ENCODE data around the gene RUNDC1.
A peak's percentile ranks its signal among the peaks of the same experiment; 100 is the strongest.
"Not testable (repeated sequence)": the region's sequence is repeated elsewhere in the genome, so short reads cannot be mapped to it uniquely, and the experiment has no call there.

RUNDC1 gene

DNA sequence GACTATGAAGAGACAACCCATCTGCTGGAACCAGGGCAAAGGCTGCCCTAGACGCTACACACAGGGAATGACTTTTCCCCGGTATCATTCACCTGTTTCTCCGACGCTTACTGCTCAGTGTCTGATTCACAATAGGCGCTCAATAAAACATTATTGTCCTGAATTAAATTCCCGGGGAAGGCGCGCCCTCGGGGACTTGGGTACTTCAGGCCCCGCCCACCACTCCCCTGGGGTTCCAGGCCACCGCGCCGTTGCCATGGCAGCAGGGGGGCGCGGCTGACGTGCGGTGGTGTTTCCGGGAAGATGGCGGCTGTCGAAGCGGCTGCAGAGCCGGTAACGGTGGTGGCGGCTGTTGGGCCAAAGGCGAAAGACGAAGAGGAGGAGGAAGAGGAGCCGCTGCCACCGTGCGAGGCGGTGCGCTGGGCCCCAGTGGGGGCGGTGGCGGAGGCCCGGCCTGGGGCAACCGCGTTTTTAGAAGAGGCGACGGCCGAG lies at the start of gene RUNDC1:
Gene RUNDC1, plus strand, starts transcription at position 292 of the 492 bp plus-strand sequence. Its CDS starts 12 bp downstream, at position 304.
- peak; percentile 34 for DNase-seq

DNA sequence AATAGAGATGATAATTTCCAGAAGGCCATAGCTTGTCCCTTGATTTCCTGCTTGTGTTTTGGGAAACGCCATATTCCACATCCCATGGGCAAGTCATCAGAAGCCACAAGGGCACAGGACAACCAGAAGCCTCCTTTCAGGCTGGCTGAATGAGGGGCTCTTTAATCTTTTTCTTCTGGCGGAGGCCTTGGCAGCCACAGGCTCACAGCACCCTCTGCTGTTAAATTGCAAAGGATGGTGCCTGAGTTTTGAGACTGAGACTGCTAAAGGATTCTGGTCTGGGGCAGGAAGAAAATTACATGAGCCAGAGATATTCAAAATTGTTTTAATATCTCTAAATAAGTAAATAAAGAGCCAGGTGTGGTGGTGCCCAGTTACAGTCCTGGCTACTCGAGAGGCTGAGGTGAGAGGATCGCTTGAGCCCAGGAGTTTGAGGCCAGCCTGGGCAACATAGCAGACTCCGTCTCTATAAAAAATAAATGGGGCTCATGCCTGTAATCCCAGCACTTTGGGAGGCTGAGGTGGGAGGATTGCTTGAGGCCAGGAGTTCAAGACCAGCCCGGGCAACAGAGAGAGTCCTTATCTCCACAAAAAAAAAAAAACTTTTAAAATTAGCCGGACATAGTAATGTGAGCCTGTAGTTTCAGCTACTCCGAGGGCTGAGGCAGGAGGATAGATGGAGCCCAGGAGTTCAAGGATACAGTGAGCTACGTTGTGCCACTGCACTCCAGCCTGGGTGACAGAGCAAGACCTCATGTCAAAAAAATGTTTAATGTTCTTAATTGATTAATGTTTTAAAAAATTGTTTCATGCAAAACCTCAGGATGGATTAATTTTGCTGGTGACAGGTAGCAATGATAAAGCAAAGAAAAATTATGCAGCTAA lies 42.4 kb upstream of the RUNDC1 start:
- DNase-seq = no peak

DNA sequence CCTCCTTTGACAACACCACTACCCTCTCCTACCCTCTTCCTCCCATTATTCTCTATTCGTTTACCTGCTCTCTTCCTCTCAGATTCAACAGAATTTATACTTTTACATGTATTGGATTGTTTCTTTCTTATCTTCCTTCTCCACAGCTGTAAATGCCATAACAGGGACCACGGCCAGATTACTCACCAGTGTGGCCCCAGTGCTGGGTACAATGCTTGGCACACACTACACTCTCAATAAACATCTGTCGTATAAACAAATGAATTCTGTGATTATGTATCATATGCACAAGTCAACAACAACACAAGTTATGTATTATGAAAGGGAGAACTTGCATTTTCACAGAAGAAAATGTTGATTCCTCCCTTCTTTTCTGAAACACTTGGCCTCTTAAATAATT lies 36.2 kb upstream of the RUNDC1 start:
- DNase-seq = no peak

DNA sequence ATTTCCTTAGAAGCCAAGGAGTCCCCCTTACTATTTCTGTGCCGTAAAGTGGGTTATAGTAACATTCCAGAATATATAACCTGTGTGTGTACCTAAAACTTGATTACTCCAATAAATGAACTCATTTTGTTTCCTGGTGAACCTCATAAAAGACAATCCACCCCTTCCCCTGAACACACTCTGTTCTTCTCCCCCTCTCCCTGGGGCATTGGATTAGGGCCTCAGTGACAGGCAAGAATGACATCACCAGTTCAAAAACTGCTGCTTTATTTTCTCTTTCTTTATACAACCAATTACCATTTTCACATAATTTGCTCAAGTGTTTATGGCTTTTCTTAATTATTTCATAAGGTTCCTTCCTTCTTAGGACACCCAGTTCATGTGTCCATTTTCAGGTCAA lies 33.6 kb upstream of the RUNDC1 start:
- no peak for DNase-seq

DNA sequence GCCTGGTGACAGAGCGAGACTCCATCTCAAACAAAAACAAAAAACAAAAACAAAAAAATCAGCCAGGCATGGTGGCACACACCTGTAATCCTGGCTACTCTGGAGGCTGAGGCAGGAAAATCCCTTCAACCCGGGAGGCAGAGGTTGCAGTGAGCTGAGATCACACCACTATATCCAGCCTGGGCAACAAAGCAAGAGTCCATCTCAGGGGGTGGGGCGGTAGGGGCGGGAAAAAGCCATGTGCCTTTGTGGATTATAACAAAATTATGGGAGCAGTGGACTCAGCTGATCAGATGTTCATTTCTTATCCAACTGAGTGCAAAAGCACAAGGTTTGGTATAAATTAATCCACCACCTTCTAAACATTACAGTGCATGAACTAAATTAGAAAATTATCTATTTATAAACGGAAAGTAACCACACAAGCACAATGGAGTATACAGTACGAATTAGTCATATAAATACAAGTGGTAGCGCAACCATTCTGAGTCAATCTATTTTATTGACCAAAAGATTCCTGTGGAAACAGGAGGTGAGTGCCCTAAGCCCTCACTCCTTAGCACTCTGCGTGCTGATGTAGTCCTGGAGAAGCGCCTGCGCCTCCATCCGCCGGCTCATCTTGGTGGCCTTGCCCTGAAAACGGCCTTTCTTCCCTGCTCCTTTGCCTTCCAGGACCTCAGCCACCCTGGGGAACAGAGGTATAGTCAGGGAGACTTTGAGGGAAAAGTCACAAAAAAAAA lies 30.2 kb upstream of the RUNDC1 start:
- DNase-seq = no peak

DNA sequence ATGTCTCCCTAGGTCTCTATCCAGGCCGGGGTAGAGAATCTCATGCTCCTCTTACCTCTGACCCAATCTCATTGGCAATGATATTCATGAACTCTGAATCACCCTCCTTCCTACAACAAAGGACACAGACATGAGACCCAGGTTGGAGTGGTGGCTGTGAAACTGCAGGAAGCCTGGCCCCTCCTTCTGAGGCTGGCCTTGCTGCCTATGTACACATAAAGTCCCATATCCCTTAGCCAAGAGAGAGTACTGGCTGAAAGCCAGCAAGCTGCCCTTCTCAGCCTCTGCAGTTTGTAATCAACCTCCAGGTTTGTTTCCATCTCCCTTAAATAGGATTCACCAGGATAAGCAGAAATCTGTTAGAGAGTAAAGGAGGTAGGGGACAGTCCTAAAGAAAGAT lies 26.7 kb upstream of the RUNDC1 start:
- no peak for DNase-seq

DNA sequence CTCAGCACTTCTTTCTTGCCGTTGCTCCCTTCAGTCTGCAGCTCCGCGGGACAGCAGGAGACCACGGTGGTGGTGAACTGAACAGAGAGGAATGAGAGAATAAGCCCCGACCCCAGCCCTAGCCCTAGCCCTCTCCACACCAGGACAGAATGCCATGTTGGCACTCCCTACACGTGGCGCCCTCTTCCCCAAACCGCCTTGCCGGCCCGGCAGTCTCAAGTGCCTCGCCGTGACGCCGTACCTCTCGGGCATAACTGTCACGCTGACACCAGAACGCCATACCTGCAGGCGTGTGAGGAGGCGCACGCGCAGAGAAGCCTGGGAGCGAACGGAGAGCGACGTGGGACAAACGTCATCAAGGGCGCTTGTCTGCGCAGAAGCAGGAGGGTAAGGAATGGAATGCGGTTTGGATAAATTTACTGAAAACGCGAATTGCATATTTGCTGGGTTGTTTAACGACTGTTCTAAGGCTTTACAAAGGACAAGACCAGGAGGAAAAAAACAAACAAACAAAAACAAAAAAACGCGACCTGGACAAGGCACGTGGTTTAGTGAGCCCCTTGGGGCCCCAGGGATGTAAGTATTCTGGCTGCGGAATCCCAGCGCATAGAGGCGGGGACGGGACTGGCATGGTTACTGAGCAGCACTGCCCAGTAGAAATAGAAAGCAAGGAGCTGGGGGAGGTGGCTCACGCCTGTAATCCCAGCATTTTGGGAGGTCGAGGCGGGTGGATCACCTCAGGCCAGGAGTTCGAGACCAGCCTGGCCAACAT lies 16.0 kb upstream of the RUNDC1 start, which contains the start of gene AARSD1:
Gene AARSD1, minus strand, starts transcription at position 294 of the 772 bp plus-strand sequence. Its CDS starts 14 bp downstream, at position 280.
- peak; percentile 69 for DNase-seq

DNA sequence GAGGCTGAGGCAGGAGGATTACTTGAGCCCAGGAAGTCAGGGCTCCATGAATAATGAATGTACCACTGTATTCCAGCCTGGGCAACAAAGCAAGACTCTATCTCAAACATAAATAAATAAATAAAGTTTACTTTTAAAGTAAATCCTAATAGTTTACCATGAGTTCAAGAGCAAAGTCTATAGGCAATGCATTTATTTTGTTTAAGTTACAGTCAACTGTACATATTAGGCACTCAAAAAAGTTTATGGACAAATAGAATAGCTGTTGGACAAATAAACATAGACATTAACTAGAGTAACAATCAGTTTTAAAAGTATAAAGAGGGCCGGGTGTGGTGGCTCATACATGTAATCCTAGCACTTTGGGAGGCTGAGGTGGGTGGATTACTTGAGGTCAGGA lies 12.4 kb upstream of the RUNDC1 start:
- no peak for DNase-seq

DNA sequence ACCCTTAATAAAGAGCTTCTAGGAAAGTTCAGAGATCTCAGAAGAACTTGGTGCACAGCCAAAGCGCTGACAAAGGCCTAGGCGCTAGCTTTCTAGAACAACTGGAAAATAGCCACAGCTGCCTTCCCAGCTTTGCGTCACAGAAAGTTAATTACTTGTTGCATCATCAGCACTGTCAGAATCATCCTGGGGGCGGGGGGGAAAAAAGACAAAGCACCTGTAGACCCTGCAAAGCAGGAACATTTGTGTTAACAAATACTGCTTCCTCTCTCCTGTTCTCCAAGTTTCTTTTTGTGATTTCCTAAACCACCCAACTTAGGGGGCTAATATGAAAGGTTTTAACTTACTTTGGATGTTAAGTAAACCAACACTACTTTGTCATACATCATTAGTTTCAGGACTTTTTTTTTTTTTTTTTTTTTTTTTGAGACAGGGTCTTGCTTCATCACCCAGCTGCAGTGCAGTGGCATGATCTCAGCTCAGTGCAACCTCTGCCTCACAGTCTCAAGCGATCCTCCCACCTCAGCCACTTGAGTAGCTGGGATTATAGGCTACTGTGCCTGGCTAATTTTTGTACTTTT lies 11.3 kb upstream of the RUNDC1 start:
- no peak for DNase-seq

DNA sequence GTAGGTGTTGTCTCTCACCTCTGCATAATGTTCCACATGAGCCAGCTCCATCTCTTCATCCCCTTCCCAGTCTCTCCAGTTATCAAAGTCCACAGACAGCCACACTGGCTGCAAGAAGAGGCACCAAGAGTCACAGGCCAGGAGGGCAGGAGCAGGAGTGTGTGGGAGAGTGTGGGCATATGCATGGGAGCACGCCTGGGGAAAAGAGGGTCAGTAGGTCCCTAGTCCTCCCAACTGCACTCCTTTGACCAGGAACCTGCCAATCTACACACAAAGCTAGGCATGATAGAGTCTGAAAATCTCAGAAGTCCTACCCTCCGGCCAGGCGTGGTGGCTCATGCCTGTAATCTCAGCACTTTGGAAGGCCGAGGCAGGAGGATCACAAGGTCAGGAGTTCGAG lies 8.8 kb upstream of the RUNDC1 start:
- DNase-seq = no peak

DNA sequence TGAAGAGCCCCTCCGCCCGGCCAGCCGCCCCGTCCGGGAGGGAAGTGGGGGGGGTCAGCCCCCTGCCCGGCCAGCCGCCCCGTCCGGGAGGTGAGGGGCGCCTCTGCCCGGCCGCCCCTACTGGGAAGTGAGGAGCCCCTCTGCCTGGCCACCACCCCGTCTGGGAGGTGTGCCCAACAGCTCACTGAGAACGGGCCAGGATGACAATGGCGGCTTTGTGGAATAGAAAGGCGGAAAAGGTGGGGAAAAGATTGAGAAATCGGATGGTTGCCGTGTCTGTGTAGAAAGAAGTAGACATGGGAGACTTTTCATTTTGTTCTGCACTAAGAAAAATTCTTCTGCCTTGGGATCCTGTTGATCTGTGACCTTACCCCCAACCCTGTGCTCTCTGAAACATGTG lies 7.0 kb upstream of the RUNDC1 start:
- DNase-seq = not testable (repeated sequence)

DNA sequence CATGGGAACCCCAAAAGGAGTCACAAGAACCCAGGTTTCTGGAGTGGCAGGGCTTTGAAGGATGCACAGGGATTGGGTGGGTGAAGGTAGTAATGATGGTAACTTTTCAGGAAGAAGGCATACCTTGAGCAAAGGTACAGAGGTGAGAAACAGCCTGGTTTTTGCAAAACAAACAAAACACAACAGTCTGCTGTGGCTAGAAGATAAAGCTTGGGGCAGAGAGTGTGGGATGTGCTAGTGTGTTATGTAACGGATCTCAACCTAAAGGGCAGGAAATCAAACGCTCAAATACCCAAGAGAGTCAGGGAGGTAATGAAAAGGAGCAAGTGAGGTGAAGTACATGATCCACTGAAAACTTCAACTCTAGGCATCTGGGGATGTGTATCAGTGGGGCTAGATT lies 5.1 kb upstream of the RUNDC1 start:
- DNase-seq = no peak

DNA sequence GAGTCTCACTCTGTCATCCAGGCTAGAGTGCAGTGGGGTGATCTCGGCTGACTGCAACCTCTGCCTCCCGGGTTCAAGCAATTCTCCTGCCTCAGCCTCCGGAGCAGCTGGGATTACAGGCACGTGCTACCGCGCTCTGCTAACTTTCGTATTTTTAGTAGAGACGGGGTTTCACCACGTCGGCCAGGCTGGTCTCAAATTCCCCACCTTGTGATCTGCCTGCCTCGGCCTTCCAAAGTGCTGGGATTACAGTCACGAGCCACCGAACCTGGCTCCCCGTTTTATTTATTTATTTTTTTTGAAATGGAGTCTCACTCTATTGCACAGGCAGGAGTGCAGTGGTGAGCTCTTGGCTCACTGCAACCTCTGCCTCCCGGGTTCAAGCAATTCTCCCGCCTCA lies 4.7 kb upstream of the RUNDC1 start:
- DNase-seq = not testable (repeated sequence)

DNA sequence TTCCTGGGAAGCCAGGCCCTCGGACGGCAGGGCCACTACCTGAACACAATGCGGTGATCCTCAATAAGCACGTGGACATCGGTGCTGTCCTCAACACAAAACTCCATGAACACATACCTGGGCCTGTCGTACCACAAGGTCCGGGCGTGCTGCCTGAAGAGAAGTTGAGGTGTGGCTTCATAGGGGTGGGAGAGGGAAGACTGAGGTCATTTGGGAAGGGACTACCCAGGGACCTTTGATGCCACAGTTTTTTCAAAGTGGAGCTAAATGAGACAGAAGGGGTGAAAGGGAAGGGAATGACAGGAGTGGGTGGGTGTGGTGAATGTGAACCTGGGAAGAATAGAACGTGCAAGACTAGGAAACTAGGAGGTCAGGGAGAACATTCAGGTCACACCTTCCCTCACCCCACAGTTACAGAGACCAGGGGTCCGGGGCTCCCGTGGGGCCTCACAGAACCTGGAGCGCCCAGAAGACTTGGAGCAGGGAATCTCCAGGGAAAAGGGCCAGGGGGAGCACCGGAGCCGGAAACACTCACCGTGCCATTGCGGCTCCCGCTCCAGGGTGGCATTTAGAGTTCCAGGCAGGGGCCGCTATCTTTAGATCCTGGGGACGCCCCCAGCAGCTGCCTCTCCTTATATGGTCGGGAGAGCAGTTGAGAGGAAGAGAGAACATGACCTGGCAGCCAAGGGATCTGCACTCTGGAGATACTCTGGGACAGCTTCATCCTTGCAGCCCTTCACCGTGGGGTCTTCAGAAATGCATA lies 673 bp upstream of the RUNDC1 start, which contains the start of gene PTGES3L:
Gene PTGES3L, minus strand, starts transcription at position 570 of the 763 bp plus-strand sequence. Its CDS starts 27 bp downstream, at position 543.
- no peak for DNase-seq

DNA sequence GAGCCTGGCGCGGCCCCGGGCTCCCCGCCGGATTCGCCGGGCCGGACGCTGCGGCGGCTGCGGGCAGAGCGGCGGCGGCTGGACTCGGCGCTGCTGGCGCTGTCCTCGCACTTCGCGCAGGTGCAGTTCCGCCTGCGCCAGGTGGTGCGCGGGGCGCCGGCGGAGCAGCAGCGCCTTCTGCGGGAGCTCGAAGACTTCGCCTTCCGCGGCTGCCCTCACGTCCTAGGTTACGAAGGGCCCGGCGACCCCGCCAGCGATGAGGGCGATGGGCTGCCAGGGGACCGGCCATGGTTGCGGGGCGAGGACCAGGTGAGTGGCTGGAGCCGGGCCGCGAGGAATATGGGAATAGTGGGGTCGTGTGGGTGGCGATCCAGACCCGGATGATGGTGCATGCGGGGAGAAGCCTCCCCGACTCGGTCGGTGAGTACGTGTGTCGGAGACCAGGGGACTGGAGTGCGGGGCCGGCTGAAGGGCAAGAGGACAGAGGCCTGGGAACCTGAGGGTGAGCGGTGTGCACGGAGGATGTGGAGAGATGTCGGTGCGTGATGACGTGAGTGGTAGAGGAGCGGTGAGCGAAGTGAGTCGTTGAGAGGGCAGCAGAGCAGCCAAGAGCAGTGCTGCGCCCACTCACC lies 517 bp downstream of the RUNDC1 start:
- DNase-seq = no peak

DNA sequence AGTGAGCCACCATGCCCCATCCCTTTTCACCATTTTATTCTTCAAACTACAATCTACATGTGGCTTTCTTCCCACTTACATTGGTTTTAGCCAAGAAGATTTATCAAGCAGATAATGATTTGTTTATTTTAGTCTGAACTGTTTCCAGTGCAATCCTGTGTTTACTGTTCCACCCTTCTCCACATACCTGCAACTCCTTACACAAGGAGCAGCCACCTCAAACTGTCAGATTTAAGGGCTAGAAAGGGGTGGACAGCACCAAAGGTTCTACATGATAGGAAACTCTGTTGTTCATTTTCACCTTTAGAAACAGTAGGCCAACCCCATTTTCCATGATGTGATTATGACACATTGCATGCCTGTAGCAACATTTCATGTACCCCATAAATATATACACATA lies 1.9 kb downstream of the RUNDC1 start:
- no peak for DNase-seq

DNA sequence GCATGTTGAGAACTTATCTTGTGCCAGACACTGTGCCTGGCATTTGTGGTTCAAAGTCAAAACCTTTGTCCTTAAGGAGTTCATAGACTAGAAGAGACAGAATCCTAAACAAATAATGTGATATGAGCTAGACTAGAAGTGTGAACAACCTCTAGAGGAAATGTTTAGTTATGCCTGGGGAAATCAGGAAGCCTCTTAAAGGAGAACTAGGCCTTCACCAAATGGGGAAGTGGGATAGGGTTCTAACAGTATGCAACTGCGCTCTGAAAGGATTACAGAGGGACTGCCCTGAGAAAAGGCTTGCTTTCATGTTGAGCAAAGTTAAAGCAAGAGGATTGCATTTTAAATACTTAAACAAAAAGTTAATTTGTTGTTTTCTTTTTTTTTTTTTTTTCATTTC lies 4.9 kb downstream of the RUNDC1 start:
- no peak for DNase-seq

DNA sequence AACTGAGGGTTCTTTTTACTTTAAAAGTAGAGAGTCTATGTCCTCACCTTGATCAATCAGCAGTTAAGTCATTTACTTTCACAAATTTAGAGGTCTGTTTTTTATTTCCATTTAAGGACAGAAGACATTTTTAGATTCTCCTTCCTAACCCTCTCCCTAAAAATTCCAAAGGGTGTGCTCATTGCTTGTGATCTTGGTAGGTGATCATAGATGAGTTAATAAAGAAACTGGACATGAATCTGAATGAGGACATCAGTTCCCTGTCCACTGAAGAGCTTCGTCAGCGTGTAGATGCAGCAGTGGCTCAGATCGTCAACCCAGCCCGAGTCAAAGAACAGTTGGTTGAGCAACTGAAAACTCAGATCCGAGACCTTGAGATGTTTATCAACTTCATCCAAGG lies 8.8 kb downstream of the RUNDC1 start:
- DNase-seq = no peak

DNA sequence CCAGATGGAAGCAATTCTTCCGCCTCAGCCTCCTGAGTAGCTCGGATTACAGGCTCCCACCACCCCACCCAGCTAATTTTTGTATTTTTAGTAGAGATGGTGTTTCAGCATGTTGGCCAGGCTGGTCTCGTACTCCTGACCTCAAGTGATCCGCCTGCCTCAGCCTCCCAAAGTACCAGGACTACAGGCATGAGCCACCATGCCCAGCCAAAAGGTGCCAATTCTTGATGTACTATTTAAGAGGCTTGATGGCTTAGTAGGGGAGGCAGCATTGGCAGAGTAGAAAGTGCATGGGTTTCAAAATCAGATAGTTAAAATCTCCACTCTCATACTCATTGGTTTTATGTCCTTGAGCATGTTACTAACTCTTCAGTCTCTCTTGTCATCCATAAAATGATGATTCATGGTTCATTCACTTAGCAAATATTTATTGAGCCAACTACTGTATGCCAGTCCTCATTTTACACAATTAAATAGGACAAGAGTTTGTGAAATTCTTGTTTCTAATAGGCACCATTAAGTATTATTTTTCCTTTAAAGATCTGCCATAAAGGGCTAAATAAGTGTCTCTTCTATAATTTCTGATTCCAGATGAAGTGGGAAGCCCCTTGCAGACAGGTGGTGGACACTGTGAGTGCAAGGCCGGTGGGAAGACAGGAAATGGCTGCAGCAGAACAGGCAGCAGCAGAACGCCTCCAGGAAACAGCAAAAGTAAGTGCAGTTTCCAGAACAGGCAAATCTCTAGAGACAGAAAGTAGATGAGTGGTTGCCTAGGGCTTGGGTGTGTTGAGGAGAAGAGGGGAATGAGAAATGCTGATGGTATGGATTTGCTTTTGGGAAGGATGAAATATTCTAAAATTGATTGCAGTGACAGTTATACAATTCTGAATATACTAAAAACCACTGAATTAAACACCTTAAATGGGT lies 9.6 kb downstream of the RUNDC1 start:
- DNase-seq = no peak

DNA sequence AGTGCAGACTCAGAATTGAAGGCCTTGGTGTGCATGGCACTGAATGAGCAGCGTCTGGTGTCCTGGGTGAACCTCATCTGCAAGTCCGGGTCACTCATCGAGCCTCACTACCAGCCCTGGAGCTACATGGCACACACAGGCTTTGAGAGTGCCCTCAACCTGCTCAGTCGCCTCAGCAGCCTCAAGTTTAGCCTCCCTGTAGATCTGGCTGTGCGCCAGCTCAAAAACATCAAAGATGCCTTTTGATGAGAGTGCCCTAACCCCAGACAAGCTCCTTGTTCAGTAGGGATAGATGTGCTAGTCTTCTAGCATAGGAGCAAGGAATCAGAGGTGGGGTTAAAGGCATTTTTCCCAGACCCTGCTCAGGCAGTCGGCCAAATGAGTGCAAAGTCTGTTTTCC lies 11.1 kb downstream of the RUNDC1 start:
- DNase-seq = no peak

Measured in NCI-H187 treated with DMSO at 0.1 percent for 48 hours (cell line).